Skeletal muscle tissue (tissue), 4 donors: Measurements from ENCODE around the gene CYB5A. TPM values are rescaled to one million over a fixed set of nuclear protein-coding genes. Genes with fewer than 3 reads are reported as not detected.

Experiments used
- H3K27ac ChIP-seq: one replicate; pipeline ENCODE4 v1.7.0; 2013; ENCODE audit warnings: mild to moderate bottlenecking, low read depth, low read length, inconsistent platforms
- H3K27me3 ChIP-seq, 3 donors: one replicate each; pipeline ENCODE4 v1.7.0; 2013; ENCODE audit warnings: low read length in 3 of 3; ENCODE audit not compliant: control insufficient read depth in 3 of 3, insufficient read depth in 3 of 3
- H3K36me3 ChIP-seq, 3 donors: one replicate each; pipeline ENCODE4 v1.7.0; 2013; ENCODE audit warnings: low read length in 3 of 3; ENCODE audit not compliant: control insufficient read depth in 3 of 3, insufficient read depth in 3 of 3
- H3K4me1 ChIP-seq, 3 donors: one replicate each; pipeline ENCODE4 v1.7.0; 2013; ENCODE audit warnings: low read length in 3 of 3, mild to moderate bottlenecking in 3 of 3; ENCODE audit not compliant: control insufficient read depth in 3 of 3, insufficient read depth in 3 of 3
- H3K4me3 ChIP-seq, 3 donors: one replicate each; pipeline ENCODE4 v1.7.0; 2013; ENCODE audit warnings: low read length in 3 of 3
- H3K9ac ChIP-seq, 3 donors: one replicate each; pipeline ENCODE4 v1.7.0; 2013; ENCODE audit warnings: low read length in 3 of 3, mild to moderate bottlenecking in 3 of 3, moderate library complexity in 2 of 3, low read depth in 1 of 3
- H3K9me3 ChIP-seq, 3 donors: one replicate each; pipeline ENCODE4 v1.7.0; 2013; ENCODE audit warnings: low read length in 3 of 3; ENCODE audit not compliant: control insufficient read depth in 3 of 3
- total RNA-seq: library from RNA; depleted of rRNA; stranded (reverse); fragments of >200 nt; gene quantifications from one replicate; pipeline ENCODE4 v1.2.3, GENCODE V29; 2014
- donor health status: Osteomylitis.

The CYB5A gene
- total RNA-seq, 1 donor from 2014 or later, result 28.7 TPM

DNA sequence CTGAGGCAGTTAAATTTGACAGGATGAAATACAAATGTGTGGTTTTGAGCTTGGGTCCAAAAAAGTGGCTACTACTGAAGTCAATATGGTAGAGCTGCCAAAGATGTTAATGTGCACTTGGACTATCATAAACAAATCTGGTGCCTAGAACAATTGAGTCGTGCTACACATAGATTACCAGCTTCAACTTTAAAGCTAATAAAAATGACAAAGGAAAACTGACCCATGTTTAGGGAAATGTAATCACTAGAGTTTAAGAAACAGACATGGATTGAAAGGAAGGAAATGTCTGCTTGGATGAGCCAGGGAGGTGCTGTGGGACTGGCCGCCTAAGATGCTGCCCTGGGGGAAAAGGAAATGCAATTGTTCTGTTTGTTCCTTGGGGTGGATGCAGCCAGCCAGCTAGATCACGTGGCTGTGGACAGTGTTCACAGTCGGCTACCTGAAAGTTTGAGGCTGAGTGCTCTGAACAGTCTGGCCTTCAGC, 36.6 kb downstream of the CYB5A start:
- H3K27ac ChIP-seq, result no peak overlapping the region
- H3K36me3 ChIP-seq, result peaks cover 4 to 6% (median 5%) of the 10 kb centered on the region in 3 donors
- H3K27me3 ChIP-seq, result no peaks in the 10 kb centered on the region
- no peaks in the 10 kb centered on the region for H3K9me3 ChIP-seq
- peaks cover 0 to 3% (median 0%) of the 10 kb centered on the region in 3 donors for H3K4me1 ChIP-seq
- no peak overlapping the region for H3K9ac ChIP-seq
- H3K4me3 ChIP-seq, result no peak overlapping the region

- Histone ChIP-seq H3K36me3 (peaks cover 4 to 7% (median 6%) of the 10 kb centered on the region in 3 donors), H3K4me3 (no peak overlapping the region), H3K9me3 (no peaks in the 10 kb centered on the region), H3K9ac (no peak overlapping the region), H3K27me3 (no peaks in the 10 kb centered on the region), H3K27ac (no peak overlapping the region), H3K4me1 (peaks cover 0 to 3% (median 0%) of the 10 kb centered on the region in 3 donors)
These were observed 39.7 kb downstream of the CYB5A start for GRCh38 chr18:74252039-74252395.

DNA sequence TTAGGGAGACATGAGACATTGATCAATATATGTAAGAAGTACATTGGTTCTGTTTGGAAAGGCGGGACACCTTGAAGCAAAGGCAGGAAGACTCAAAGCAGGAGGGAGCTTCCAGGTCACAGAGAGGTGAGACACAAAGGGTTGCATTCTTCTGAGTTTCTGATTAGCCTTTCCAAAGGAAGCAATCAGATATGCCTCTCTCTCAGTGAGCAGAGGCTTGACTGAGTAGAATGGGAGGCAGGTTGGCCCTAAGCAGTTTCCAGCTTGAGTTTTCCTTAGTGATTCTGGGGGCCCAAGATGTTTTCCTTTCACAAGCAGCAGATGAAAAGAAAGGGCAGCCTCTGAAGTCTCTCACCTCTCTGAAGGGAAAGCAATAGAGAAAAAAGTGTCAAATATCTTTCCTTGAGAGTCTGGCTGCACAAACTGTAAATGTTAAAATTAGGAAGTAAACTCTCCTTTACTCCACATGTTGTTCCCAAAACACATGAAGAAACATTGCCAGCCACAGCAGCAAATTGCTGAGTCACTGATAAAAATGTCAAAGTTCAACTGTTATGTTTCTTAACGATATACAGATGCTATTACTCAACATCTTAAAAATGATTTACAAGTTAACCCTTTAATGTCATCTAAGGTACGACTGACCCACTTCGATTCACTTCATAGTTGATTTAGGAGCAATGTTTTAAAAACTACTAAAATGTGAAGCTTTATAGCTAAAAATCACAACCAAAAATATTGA, 40.3 kb downstream of the CYB5A start:
- H3K9ac ChIP-seq, result no peak overlapping the region
- no peak overlapping the region for H3K4me3 ChIP-seq
- H3K9me3 ChIP-seq, result no peaks in the 10 kb centered on the region
- peaks cover 4 to 7% (median 6%) of the 10 kb centered on the region in 3 donors for H3K36me3 ChIP-seq
- peaks cover 0 to 3% (median 0%) of the 10 kb centered on the region in 3 donors for H3K4me1 ChIP-seq
- no peak overlapping the region for H3K27ac ChIP-seq
- H3K27me3 ChIP-seq, result no peaks in the 10 kb centered on the region

- Histone ChIP-seq H3K4me1 (peaks cover 0 to 3% (median 0%) of the 10 kb centered on the region in 3 donors), H3K27ac (no peak overlapping the region), H3K9ac (no peak overlapping the region), H3K4me3 (no peak overlapping the region), H3K9me3 (no peaks in the 10 kb centered on the region), H3K27me3 (no peaks in the 10 kb centered on the region), H3K36me3 (peaks cover 4 to 7% (median 4%) of the 10 kb centered on the region in 3 donors)
These were observed 41.6 kb downstream of the CYB5A start for GRCh38 chr18:74250131-74250530.

- H3K4me3 ChIP-seq, result no peak overlapping the region
- H3K9me3 ChIP-seq, result no peaks in the 10 kb centered on the region
- no peaks in the 10 kb centered on the region for H3K27me3 ChIP-seq
- no peak overlapping the region for H3K27ac ChIP-seq
- peaks cover 0 to 3% (median 0%) of the 10 kb centered on the region in 3 donors for H3K4me1 ChIP-seq
- no peak overlapping the region for H3K9ac ChIP-seq
- peaks cover 3 to 7% (median 4%) of the 10 kb centered on the region in 3 donors for H3K36me3 ChIP-seq
These were observed 42.4 kb downstream of the CYB5A start for GRCh38 chr18:74249181-74249968.

DNA sequence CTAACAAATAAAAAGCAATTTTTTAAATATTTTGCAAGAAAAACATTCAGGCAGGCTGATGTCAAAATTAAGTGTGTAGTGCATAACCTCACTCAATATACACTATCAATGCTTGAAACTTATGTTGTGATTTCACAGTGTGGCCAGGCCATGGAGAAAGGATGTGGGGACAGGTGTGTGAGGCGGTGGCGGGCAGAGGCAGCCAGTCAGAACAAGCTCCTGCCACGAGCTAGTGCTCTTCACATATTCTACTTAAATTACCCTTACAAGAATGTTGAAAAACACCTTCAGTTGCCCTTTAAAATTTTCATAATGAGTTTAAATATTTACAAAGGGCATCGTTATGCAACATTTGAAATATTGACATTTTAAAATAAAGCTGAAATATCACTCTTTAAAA, 43.2 kb downstream of the CYB5A start:
- Histone ChIP-seq H3K27me3 (no peaks in the 10 kb centered on the region), H3K9me3 (no peaks in the 10 kb centered on the region), H3K4me1 (peaks cover 0 to 3% (median 0%) of the 10 kb centered on the region in 3 donors), H3K36me3 (peaks cover 3 to 7% (median 3%) of the 10 kb centered on the region in 3 donors), H3K4me3 (no peak overlapping the region), H3K27ac (no peak overlapping the region), H3K9ac (no peak overlapping the region)

DNA sequence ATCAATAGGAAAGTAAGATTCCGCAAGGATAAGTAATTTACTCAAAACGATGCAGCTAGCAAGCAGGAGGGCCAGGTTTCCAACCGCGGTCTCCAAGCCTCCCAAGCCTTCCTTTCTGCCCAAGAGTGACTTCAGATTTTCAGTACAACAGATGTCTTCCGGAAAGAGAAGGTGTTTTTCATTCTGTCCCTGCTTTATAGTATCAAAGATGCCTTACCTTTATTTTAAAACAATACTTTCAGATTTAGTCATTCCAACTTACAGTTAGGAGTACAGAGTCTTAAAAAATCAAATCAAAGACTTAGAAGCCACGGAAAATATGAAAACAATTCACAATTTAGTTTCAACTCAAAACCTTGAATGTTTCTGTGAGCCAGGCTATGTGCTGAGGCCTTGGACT, 43.6 kb downstream of the CYB5A start:
- H3K9me3 ChIP-seq, result no peaks in the 10 kb centered on the region
- H3K27me3 ChIP-seq, result no peaks in the 10 kb centered on the region
- H3K27ac ChIP-seq, result no peak overlapping the region
- peaks cover 0 to 3% (median 0%) of the 10 kb centered on the region in 3 donors for H3K4me1 ChIP-seq
- no peak overlapping the region for H3K4me3 ChIP-seq
- no peak overlapping the region for H3K9ac ChIP-seq
- peaks cover 0 to 7% (median 3%) of the 10 kb centered on the region in 3 donors for H3K36me3 ChIP-seq

DNA sequence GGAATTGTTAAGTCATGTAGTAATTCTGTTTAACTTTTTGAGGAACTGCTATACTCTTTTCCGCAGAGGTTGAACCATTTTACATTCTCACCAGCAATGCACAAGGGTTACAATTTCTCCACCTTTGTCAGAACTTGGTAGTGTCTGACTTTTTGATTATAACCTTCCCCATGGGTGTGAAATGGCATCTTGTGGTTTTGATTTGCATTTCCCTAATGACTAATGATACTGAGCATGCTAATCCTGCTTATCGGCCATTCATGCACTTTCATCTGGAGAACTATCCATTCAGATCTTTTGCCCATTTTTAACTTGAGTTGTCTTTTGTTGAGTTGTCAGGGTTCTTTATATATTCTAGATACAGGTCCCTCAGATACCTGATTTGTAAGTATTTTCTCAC, 47.2 kb downstream of the CYB5A start:
- Histone ChIP-seq H3K27ac (no peak overlapping the region), H3K4me1 (no peaks in the 10 kb centered on the region), H3K27me3 (peaks cover 0 to 6% (median 2%) of the 10 kb centered on the region in 3 donors), H3K9me3 (no peaks in the 10 kb centered on the region), H3K36me3 (no peaks in the 10 kb centered on the region), H3K9ac (no peak overlapping the region), H3K4me3 (no peak overlapping the region)

DNA sequence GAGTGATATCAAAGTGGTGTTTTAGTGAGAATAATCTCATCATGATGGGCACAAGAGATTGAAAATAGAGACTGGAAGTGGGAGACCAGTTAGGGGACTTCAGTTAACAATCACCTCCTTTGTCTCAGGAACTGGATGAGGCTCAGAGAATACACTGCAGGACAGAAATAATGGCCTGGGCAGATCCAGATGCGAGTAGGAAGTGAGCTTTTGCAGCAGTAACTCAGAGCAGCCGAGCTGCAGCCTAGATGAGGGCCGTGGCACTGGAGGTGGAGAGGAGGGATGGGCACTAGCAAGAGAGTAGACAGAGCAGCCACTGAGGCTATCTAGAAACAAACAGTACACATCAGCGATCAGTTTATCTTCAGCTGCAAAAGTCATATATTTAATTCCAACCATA, 48.6 kb downstream of the CYB5A start:
- no peaks in the 10 kb centered on the region for H3K36me3 ChIP-seq
- no peaks in the 10 kb centered on the region for H3K9me3 ChIP-seq
- H3K27me3 ChIP-seq, result peaks cover 0 to 6% (median 2%) of the 10 kb centered on the region in 3 donors
- no peak overlapping the region for H3K4me3 ChIP-seq
- no peak overlapping the region for H3K27ac ChIP-seq
- H3K9ac ChIP-seq, result no peak overlapping the region
- H3K4me1 ChIP-seq, result no peaks in the 10 kb centered on the region
